GM18870 (cell line): ENCODE measurements around the gene ACER3.
"Not testable (repeated sequence)": the region's sequence is repeated elsewhere in the genome, so short reads cannot be mapped to it uniquely, and the experiment has no call there.

Experiments
- ATAC-seq: cut with Tn5 transposase; IDR thresholded peaks from one replicate; pipeline ENCODE4 v1.9.1; 2021; ENCODE audit warnings: moderate library complexity; ENCODE audit not compliant: unreplicated experiment

Gene ACER3

GRCh38 chr11:76836613-76837291 lies 24.0 kb upstream of the ACER3 start:
- no peak for ATAC-seq

GRCh38 chr11:76837696-76838677 lies 22.7 kb upstream of the ACER3 start:
- ATAC-seq, result no peak

GRCh38 chr11:76838678-76839068 lies 22.0 kb upstream of the ACER3 start:
- no peak for ATAC-seq

GRCh38 chr11:76839311-76839710 lies 21.4 kb upstream of the ACER3 start:
- ATAC-seq, result no peak

- no peak for ATAC-seq
Measured at GRCh38 chr11:76841923-76842452, 18.7 kb upstream of the ACER3 start.

- ATAC-seq, result no peak
Measured at GRCh38 chr11:76843907-76844306, 16.8 kb upstream of the ACER3 start.

- no peak for ATAC-seq
Measured at GRCh38 chr11:76844511-76844910, 16.2 kb upstream of the ACER3 start.

GRCh38 chr11:76845069-76845468 lies 15.6 kb upstream of the ACER3 start:
- no peak for ATAC-seq

GRCh38 chr11:76846441-76846840 lies 14.3 kb upstream of the ACER3 start:
- ATAC-seq, result no peak

- ATAC-seq, result no peak
Measured at GRCh38 chr11:76849376-76849775, 11.3 kb upstream of the ACER3 start.

GRCh38 chr11:76850130-76850529 lies 10.6 kb upstream of the ACER3 start:
- no peak for ATAC-seq

GRCh38 chr11:76850815-76851214 lies 9.9 kb upstream of the ACER3 start:
- ATAC-seq, result no peak

GRCh38 chr11:76854709-76855108 lies 6.0 kb upstream of the ACER3 start:
- no peak for ATAC-seq

- not testable (repeated sequence) for ATAC-seq
Measured at GRCh38 chr11:76855670-76856069, 5.0 kb upstream of the ACER3 start.

GRCh38 chr11:76856106-76856505 lies 4.6 kb upstream of the ACER3 start:
- ATAC-seq, result no peak

GRCh38 chr11:76856571-76856970 lies 4.1 kb upstream of the ACER3 start:
- no peak for ATAC-seq

GRCh38 chr11:76857781-76858410 lies 2.8 kb upstream of the ACER3 start:
- no peak for ATAC-seq

GRCh38 chr11:76859708-76860227 lies 950 bp upstream of the ACER3 start:
- ATAC-seq, result no peak

GRCh38 chr11:76861490-76861953 lies 804 bp downstream of the ACER3 start:
- no peak for ATAC-seq

- not testable (repeated sequence) for ATAC-seq
Measured at GRCh38 chr11:76862794-76863193, 2.1 kb downstream of the ACER3 start.

GRCh38 chr11:76863196-76863777 lies 2.6 kb downstream of the ACER3 start:
- ATAC-seq, result no peak
